PC-3 (cell line): ENCODE results near the gene MMRN1. TPM values are rescaled to one million over a fixed set of nuclear protein-coding genes. Genes with fewer than 3 reads are reported as not detected.

ENCODE experiments used
- ATAC-seq: fragments of 200-7000 bp; cut with Tn5 transposase; 2 replicates; pipeline ENCODE4 v1.9.1; 2020; ENCODE audit warnings: mild to moderate bottlenecking, moderate library complexity
- BruUV-seq: library from RNA; stranded (reverse); fragments of 400-500 nt; replicated peaks from 2 replicates; lab custom pipeline; 2021; lab: Mats Ljungman, UMichigan
- CTCF ChIA-PET: fragments of 300-600 bp; sonication (Branson Sonifier 250); formaldehyde crosslinking; loops from one replicate; lab custom pipeline; 2022; ENCODE audit warnings: antibody characterized with exemption; lab: Charles Lee
- POLR2A ChIA-PET: fragments of 300-600 bp; sonication (Branson Sonifier 250); formaldehyde crosslinking; loops from one replicate; lab custom pipeline; 2022; ENCODE audit warnings: antibody characterized with exemption; ENCODE audit not compliant: unreplicated experiment; lab: Charles Lee
- DNase-seq: peaks from one replicate; pipeline ENCODE4 v3.0.0-alpha.2; 2015
- H2AFZ ChIP-seq: fragments of 300-600 bp; sonication (generic); 2 replicates; pipeline ENCODE4 v1.6.0; 2016; ENCODE audit warnings: antibody characterized with exemption, low read length
- H3F3A ChIP-seq: fragments of 300-600 bp; sonication (generic); one replicate; pipeline ENCODE4 v1.6.0; 2017; ENCODE audit warnings: antibody characterized with exemption, low read length, control low read depth, mild to moderate bottlenecking; ENCODE audit not compliant: unreplicated experiment
- H3K27ac ChIP-seq: fragments of 300-600 bp; sonication (generic); 2 replicates; pipeline ENCODE4 v1.5.1; 2016; ENCODE audit warnings: mild to moderate bottlenecking, low read length
- H3K27me3 ChIP-seq: fragments of 300-600 bp; sonication (generic); 2 replicates; pipeline ENCODE4 v1.6.1; 2016; ENCODE audit warnings: low read length, mixed read lengths
- H3K36me3 ChIP-seq: fragments of 300-600 bp; sonication (generic); 2 replicates; pipeline ENCODE4 v1.6.1; 2016; ENCODE audit warnings: low read depth, mixed run types, low read length, mixed read lengths
- H3K4me1 ChIP-seq: fragments of 300-600 bp; sonication (generic); 2 replicates; pipeline ENCODE4 v1.5.1; 2016; ENCODE audit warnings: low read length; ENCODE audit not compliant: insufficient read depth
- H3K4me2 ChIP-seq: fragments of 300-600 bp; sonication (generic); 2 replicates; pipeline ENCODE4 v1.6.0; 2016; ENCODE audit warnings: low read length
- H3K4me3 ChIP-seq: fragments of 300-600 bp; sonication (generic); 2 replicates; pipeline ENCODE4 v1.5.1; 2016; ENCODE audit warnings: mild to moderate bottlenecking, low read length, mixed read lengths
- H3K79me2 ChIP-seq: fragments of 300-600 bp; sonication (generic); 2 replicates; pipeline ENCODE4 v1.6.1; 2017; ENCODE audit warnings: low read length, mixed read lengths
- H3K9ac ChIP-seq: fragments of 300-600 bp; sonication (generic); 2 replicates; pipeline ENCODE4 v1.6.0; 2016; ENCODE audit warnings: mild to moderate bottlenecking, low read length
- H3K9me2 ChIP-seq: fragments of 300-600 bp; sonication (generic); replicated peaks from 2 replicates; pipeline ENCODE4 v1.6.1; 2016; ENCODE audit warnings: mixed run types, low read length, mixed read lengths
- H3K9me3 ChIP-seq: fragments of 300-600 bp; sonication (generic); 2 replicates; pipeline ENCODE4 v1.6.1; 2016; ENCODE audit warnings: low read length, mixed read lengths
- H4K20me1 ChIP-seq: fragments of 300-600 bp; sonication (generic); 2 replicates; pipeline ENCODE4 v1.6.1; 2016; ENCODE audit warnings: low read length, mixed read lengths
- EZH2 ChIP-seq: fragments of 300-600 bp; sonication (generic); IDR thresholded peaks from one replicate; pipeline ENCODE4 v1.6.1; 2017; ENCODE audit warnings: antibody characterized with exemption, mild to moderate bottlenecking, low read length; ENCODE audit not compliant: unreplicated experiment
- EZH2phosphoT487 ChIP-seq: fragments of 300-600 bp; sonication (generic); IDR thresholded peaks from 2 replicates; pipeline ENCODE4 v1.6.1; 2018; ENCODE audit warnings: mild to moderate bottlenecking, antibody characterized with exemption, low read length, borderline replicate concordance
- intact Hi-C: fragments of 100-400 bp; cut with micrococcal nuclease; formaldehyde crosslinking; loops from 2 replicates; pipeline ENCODE4 v1.9.0; 2023
- total RNA-seq: library from RNA; depleted of rRNA; stranded (reverse); fragments of >200 nt; gene quantifications from 2 replicates; pipeline ENCODE4 v1.2.3, GENCODE V29; 2014
- TF ChIP-seq, protein P1 (sequence below): fragments of 300-600 bp; sonication (generic); conservative IDR thresholded peaks from 2 replicates; pipeline ENCODE4 v1.5.1; 2017; ENCODE audit warnings: antibody characterized with exemption, low read depth, mild to moderate bottlenecking, low read length

Gene MMRN1
- total RNA-seq, 1 experiment from 2014 or later, result 0.73 TPM

GRCh38 chr4:89922848-89923416 lies 28.3 kb downstream of the MMRN1 start:
- Histone ChIP-seq H3K9me3 (no peaks in the 10 kb centered on the region), H3K4me1 (no peaks in the 10 kb centered on the region), H3K27me3 (peaks cover 48% of the 10 kb centered on the region; the same call in 1 of the 2 replicates), H4K20me1 (no peaks in the 10 kb centered on the region), H3K4me2 (no peak overlapping the region), H3K9me2 (no peaks in the 10 kb centered on the region), H2AFZ (no peak overlapping the region), H3K36me3 (no peaks in the 10 kb centered on the region), H3F3A (no peaks in the 10 kb centered on the region), H3K9ac (no peak overlapping the region), H3K79me2 (no peaks in the 10 kb centered on the region), H3K4me3 (no peak overlapping the region), H3K27ac (no peak overlapping the region)
- ATAC-seq (no peak), DNase-seq (no peak)
- ChIA-PET POLR2A (no interaction called here), CTCF (no interaction called here)
- no peak for TF ChIP-seq EZH2
- TF ChIP-seq, protein P1, sequence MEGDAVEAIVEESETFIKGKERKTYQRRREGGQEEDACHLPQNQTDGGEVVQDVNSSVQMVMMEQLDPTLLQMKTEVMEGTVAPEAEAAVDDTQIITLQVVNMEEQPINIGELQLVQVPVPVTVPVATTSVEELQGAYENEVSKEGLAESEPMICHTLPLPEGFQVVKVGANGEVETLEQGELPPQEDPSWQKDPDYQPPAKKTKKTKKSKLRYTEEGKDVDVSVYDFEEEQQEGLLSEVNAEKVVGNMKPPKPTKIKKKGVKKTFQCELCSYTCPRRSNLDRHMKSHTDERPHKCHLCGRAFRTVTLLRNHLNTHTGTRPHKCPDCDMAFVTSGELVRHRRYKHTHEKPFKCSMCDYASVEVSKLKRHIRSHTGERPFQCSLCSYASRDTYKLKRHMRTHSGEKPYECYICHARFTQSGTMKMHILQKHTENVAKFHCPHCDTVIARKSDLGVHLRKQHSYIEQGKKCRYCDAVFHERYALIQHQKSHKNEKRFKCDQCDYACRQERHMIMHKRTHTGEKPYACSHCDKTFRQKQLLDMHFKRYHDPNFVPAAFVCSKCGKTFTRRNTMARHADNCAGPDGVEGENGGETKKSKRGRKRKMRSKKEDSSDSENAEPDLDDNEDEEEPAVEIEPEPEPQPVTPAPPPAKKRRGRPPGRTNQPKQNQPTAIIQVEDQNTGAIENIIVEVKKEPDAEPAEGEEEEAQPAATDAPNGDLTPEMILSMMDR, result no peak
- no peak for TF ChIP-seq EZH2phosphoT487
- intact Hi-C loops, result no loop called here
- no TSS peak for BruUV-seq

DNA sequence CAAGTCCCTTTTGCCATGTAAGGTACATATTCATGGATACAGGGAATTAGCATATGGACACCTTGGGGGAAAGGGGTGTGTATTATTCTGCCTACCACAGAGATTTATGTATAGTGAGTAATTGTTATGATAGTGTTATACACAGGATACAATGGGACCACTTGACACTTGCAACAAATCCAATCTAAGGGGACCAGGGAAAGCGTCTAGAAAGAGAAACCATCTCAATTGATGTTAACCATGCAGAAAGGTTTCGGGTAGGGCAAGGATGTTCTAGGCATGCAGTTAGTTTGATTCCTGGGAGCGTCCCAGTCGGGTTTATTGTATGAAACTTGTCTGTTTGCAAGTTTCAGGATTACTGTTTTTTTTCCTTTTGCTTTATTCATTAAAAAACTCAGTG lies 34.2 kb downstream of the MMRN1 start:
- ATAC-seq (no peak), DNase-seq (no peak)
- Histone ChIP-seq H3K9me2 (no peaks in the 10 kb centered on the region), H3F3A (no peaks in the 10 kb centered on the region), H3K27me3 (peaks cover 22% of the 10 kb centered on the region; the same call in 1 of the 2 replicates), H3K9ac (no peak overlapping the region), H3K4me1 (no peaks in the 10 kb centered on the region), H3K9me3 (no peaks in the 10 kb centered on the region), H3K4me2 (no peak overlapping the region), H3K4me3 (no peak overlapping the region), H4K20me1 (no peaks in the 10 kb centered on the region), H3K36me3 (no peaks in the 10 kb centered on the region), H3K27ac (no peak overlapping the region), H3K79me2 (no peaks in the 10 kb centered on the region), H2AFZ (no peak overlapping the region)
- no peak for TF ChIP-seq EZH2phosphoT487
- TF ChIP-seq, protein P1, result no peak
- TF ChIP-seq EZH2, result no peak
- POLR2A ChIA-PET, result no interaction called here
- BruUV-seq, result no TSS peak
- intact Hi-C loops, result no loop called here
- CTCF ChIA-PET, result no interaction called here

GRCh38 chr4:89929425-89930159 lies 34.9 kb downstream of the MMRN1 start:
- H3K9me2 ChIP-seq, result no peaks in the 10 kb centered on the region
- intact Hi-C loops, result no loop called here
- no peak overlapping the region for H3K9ac ChIP-seq
- H3K36me3 ChIP-seq, result no peaks in the 10 kb centered on the region
- no peaks in the 10 kb centered on the region for H3F3A ChIP-seq
- H3K79me2 ChIP-seq, result no peaks in the 10 kb centered on the region
- no peak overlapping the region for H3K4me2 ChIP-seq
- peaks cover 22% of the 10 kb centered on the region; the same call in 1 of the 2 replicates for H3K27me3 ChIP-seq
- no peak overlapping the region for H3K27ac ChIP-seq
- no peaks in the 10 kb centered on the region for H4K20me1 ChIP-seq
- DNase-seq (peak; percentile 34), ATAC-seq (peak; percentile 31; the same call in 1 of the 2 replicates)
- no peak overlapping the region for H2AFZ ChIP-seq
- TF ChIP-seq, protein P1, result no peak
- TF ChIP-seq EZH2, result no peak
- TF ChIP-seq EZH2phosphoT487, result no peak
- no peaks in the 10 kb centered on the region for H3K4me1 ChIP-seq
- H3K9me3 ChIP-seq, result no peaks in the 10 kb centered on the region
- CTCF ChIA-PET, result no interaction called here
- BruUV-seq, result no TSS peak
- H3K4me3 ChIP-seq, result no peak overlapping the region
- POLR2A ChIA-PET, result no interaction called here
